H1 (cell line): ENCODE measurements around the gene COL4A4. TPM values are rescaled to one million over a fixed set of nuclear protein-coding genes. Genes with fewer than 3 reads are reported as not detected.

Source experiments
- CTCF ChIA-PET: fragments of 300-600 bp; sonication (Branson Sonifier 250); formaldehyde crosslinking; loops from one replicate; lab custom pipeline; 2021; ENCODE audit not compliant: partially characterized antibody; lab: Charles Lee
- POLR2A ChIA-PET: fragments of 300-600 bp; sonication (Branson Sonifier 250); formaldehyde crosslinking; loops from one replicate; lab custom pipeline; 2021; ENCODE audit warnings: inconsistent platforms; ENCODE audit not compliant: partially characterized antibody; lab: Charles Lee
- DNase-seq, 2 experiments: peaks; one replicate each; pipeline versions ENCODE4 v3.0.0 to v3.0.0-alpha.2; 2010 to 2022; ENCODE audit warnings: low spot score in 2 of 2, low read depth in 1 of 2, mixed read lengths in 1 of 2
- FAIRE-seq: peaks from 2 replicates; lab custom pipeline; 2011; peaks lifted over from hg19 to GRCh38; lab: Jason Lieb, UNC
- H2AFZ ChIP-seq: 2 replicates; pipeline ENCODE4 v1.8.1; 2012; ENCODE audit warnings: low read length, inconsistent platforms
- H2AK5ac ChIP-seq: 2 replicates; pipeline ENCODE4 v1.6.1; 2013; ENCODE audit warnings: low read depth, low read length
- H2BK120ac ChIP-seq: replicated peaks from 2 replicates; pipeline ENCODE3; 2013; ENCODE audit warnings: low read depth, low read length, inconsistent platforms
- H2BK12ac ChIP-seq: 2 replicates; pipeline ENCODE4 v1.6.1; 2013; ENCODE audit warnings: low read depth, low read length
- H2BK15ac ChIP-seq: 2 replicates; pipeline ENCODE4 v1.6.1; 2013; ENCODE audit warnings: low read length
- H2BK20ac ChIP-seq: 2 replicates; pipeline ENCODE4 v1.6.1; 2013; ENCODE audit warnings: low read length
- H2BK5ac ChIP-seq: 2 replicates; pipeline ENCODE4 v1.6.1; 2013; ENCODE audit warnings: low read depth, low read length
- H3K14ac ChIP-seq: 2 replicates; pipeline ENCODE4 v1.6.1; 2013; ENCODE audit warnings: inconsistent platforms; ENCODE audit not compliant: insufficient read length
- H3K18ac ChIP-seq: 2 replicates; pipeline ENCODE4 v1.6.1; 2013; ENCODE audit warnings: low read length; ENCODE audit errors: extremely low read depth
- H3K23ac ChIP-seq: 2 replicates; pipeline ENCODE4 v1.6.1; 2013; ENCODE audit warnings: inconsistent platforms; ENCODE audit not compliant: insufficient read length
- H3K23me2 ChIP-seq: 2 replicates; pipeline ENCODE4 v1.6.1; 2013; ENCODE audit warnings: low read depth, low read length
- H3K27ac ChIP-seq: 2 replicates; pipeline ENCODE4 v1.6.1; 2011; ENCODE audit warnings: low read depth, low read length, inconsistent platforms
- H3K27me3 ChIP-seq, 4 experiments: replicated peaks in 1 of 4; 1 replicate in 1 of 4; 2 replicates in 3 of 4; pipeline versions ENCODE4 v1.6.1 to v1.8.1; 2011 to 2013; ENCODE audit warnings: low read length in 3 of 4, mild to moderate bottlenecking in 3 of 4, inconsistent platforms in 2 of 4, mixed read lengths in 2 of 4, moderate library complexity in 1 of 4; ENCODE audit not compliant: control insufficient read depth in 3 of 4, insufficient read depth in 3 of 4; ENCODE audit errors: extremely low read depth in 1 of 4
- H3K36me3 ChIP-seq, 4 experiments: 2 replicates each; pipeline versions ENCODE4 v1.6.1 to v1.8.1; 2011 to 2013; ENCODE audit warnings: mild to moderate bottlenecking in 4 of 4, low read length in 3 of 4, moderate library complexity in 2 of 4, control low read depth in 1 of 4, inconsistent platforms in 1 of 4; ENCODE audit not compliant: insufficient read depth in 4 of 4, control insufficient read depth in 2 of 4
- H3K4ac ChIP-seq: replicated peaks from 2 replicates; pipeline ENCODE3; 2013; ENCODE audit warnings: low read length, low read depth, mixed read lengths, inconsistent platforms; ENCODE audit not compliant: insufficient read length
- H3K4me1 ChIP-seq, 4 experiments: replicated peaks in 1 of 4; 1 replicate in 1 of 4; 2 replicates in 3 of 4; pipeline versions ENCODE4 v1.6.1 to v1.8.1; 2011 to 2013; ENCODE audit warnings: low read length in 3 of 4, inconsistent platforms in 2 of 4, mixed read lengths in 1 of 4; ENCODE audit not compliant: insufficient read depth in 4 of 4, control insufficient read depth in 3 of 4
- H3K4me2 ChIP-seq, 2 experiments: 2 replicates each; pipeline versions ENCODE4 v1.6.1 to v1.8.1; 2011 to 2013; ENCODE audit warnings: low read depth in 2 of 2, low read length in 2 of 2, control low read depth in 1 of 2, inconsistent platforms in 1 of 2, mild to moderate bottlenecking in 1 of 2; ENCODE audit not compliant: insufficient read depth in 1 of 2
- H3K4me3 ChIP-seq, 4 experiments: fragments of 200-600, 300-600 bp in 1 of 4; sonication (generic), shearing (Covaris generic), sonication (Bioruptor Twin) in 1 of 4; 2 replicates each; pipeline versions ENCODE4 v1.5.1 to v1.8.1; 2011 to 2016; ENCODE audit warnings: low read length in 4 of 4, low read depth in 3 of 4, control low read depth in 2 of 4, inconsistent platforms in 2 of 4, mild to moderate bottlenecking in 2 of 4, mixed read lengths in 1 of 4, moderate library complexity in 1 of 4; ENCODE audit not compliant: insufficient read depth in 2 of 4; ENCODE audit errors: extremely low read depth in 1 of 4
- H3K56ac ChIP-seq: replicated peaks from 2 replicates; pipeline ENCODE3; 2013; ENCODE audit warnings: low read depth, mild to moderate bottlenecking, mixed read lengths, low read length, inconsistent platforms; ENCODE audit not compliant: insufficient read length
- H3K79me1 ChIP-seq: 2 replicates; pipeline ENCODE4 v1.6.1; 2013; ENCODE audit warnings: low read depth, low read length, control low read depth
- H3K79me2 ChIP-seq, 2 experiments: 2 replicates each; pipeline versions ENCODE4 v1.6.1 to v1.8.1; 2012 to 2013; ENCODE audit warnings: low read length in 2 of 2, mild to moderate bottlenecking in 2 of 2, inconsistent platforms in 1 of 2; ENCODE audit not compliant: insufficient read depth in 2 of 2, control insufficient read depth in 1 of 2
- H3K9ac ChIP-seq, 4 experiments: replicated peaks in 1 of 4; 1 replicate in 1 of 4; 2 replicates in 3 of 4; pipeline versions ENCODE4 v1.6.1 to v1.8.1; 2011 to 2013; ENCODE audit warnings: low read depth in 3 of 4, low read length in 3 of 4, control low read depth in 2 of 4, mild to moderate bottlenecking in 2 of 4, moderate library complexity in 2 of 4, inconsistent platforms in 1 of 4; ENCODE audit errors: extremely low read depth in 1 of 4
- H3K9me3 ChIP-seq, 2 experiments: 2 replicates each; pipeline versions ENCODE4 v1.6.1 to v1.8.1; 2012 to 2013; ENCODE audit warnings: mild to moderate bottlenecking in 2 of 2, moderate library complexity in 2 of 2, control low read depth in 1 of 2, inconsistent platforms in 1 of 2, low read depth in 1 of 2, low read length in 1 of 2, mixed read lengths in 1 of 2; ENCODE audit not compliant: insufficient read depth in 2 of 2
- H4K20me1 ChIP-seq, 2 experiments: replicated peaks in 1 of 2; 2 replicates each; pipeline versions ENCODE3 to v1.8.1; 2011 to 2013; ENCODE audit warnings: inconsistent platforms in 2 of 2, low read length in 2 of 2, mild to moderate bottlenecking in 1 of 2; ENCODE audit not compliant: insufficient read depth in 2 of 2, control insufficient read depth in 1 of 2
- H4K5ac ChIP-seq: 2 replicates; pipeline ENCODE4 v1.6.1; 2013; ENCODE audit warnings: low read length, low read depth, mixed read lengths, inconsistent platforms; ENCODE audit not compliant: insufficient read length
- H4K8ac ChIP-seq: 2 replicates; pipeline ENCODE4 v1.8.0; 2013; ENCODE audit warnings: mild to moderate bottlenecking, moderate library complexity, low read length, inconsistent platforms; ENCODE audit not compliant: insufficient read depth; ENCODE audit errors: extremely low read depth
- H4K91ac ChIP-seq: replicated peaks from 2 replicates; pipeline ENCODE3; 2013; ENCODE audit warnings: low read length, mixed read lengths, inconsistent platforms; ENCODE audit not compliant: insufficient read length
- ATF3 ChIP-seq: IDR thresholded peaks from 2 replicates; pipeline ENCODE4 v1.6.1; 2011; ENCODE audit warnings: low read depth, mild to moderate bottlenecking, low read length; ENCODE audit not compliant: insufficient read depth
- CBX8 ChIP-seq: fragments of 300-800, 300-1000 bp; sonication (generic); IDR thresholded peaks from 2 replicates; pipeline ENCODE4 v1.7.1; 2016; ENCODE audit warnings: low read depth, low read length, borderline replicate concordance
- EP300 ChIP-seq, 2 experiments: IDR thresholded peaks; 1 replicate in 1 of 2; 2 replicates in 1 of 2; pipeline ENCODE4 v1.6.1; 2011 to 2012; ENCODE audit warnings: low read depth in 2 of 2, low read length in 2 of 2, mild to moderate bottlenecking in 2 of 2, borderline replicate concordance in 1 of 2, inconsistent platforms in 1 of 2, moderate library complexity in 1 of 2
- RAD21 ChIP-seq, 2 experiments: IDR thresholded peaks in 1 of 2; conservative IDR thresholded peaks in 1 of 2; 2 replicates each; pipeline ENCODE4 v1.6.1; 2011; ENCODE audit warnings: low read depth in 2 of 2, low read length in 2 of 2, improper control_type of control experiment in 1 of 2, inconsistent platforms in 1 of 2, mild to moderate bottlenecking in 1 of 2, moderate library complexity in 1 of 2
- SIN3A ChIP-seq, 2 experiments: IDR thresholded peaks in 1 of 2; conservative IDR thresholded peaks in 1 of 2; 2 replicates each; pipeline ENCODE4 v1.6.1; 2011 to 2012; ENCODE audit warnings: low read length in 2 of 2, improper control_type of control experiment in 1 of 2, low read depth in 1 of 2, mild to moderate bottlenecking in 1 of 2
- SUZ12 ChIP-seq: fragments of 200-600 bp; sonication (generic); IDR thresholded peaks from 2 replicates; pipeline ENCODE4 v1.6.1; 2012; ENCODE audit warnings: mild to moderate bottlenecking, inconsistent platforms, low read length, moderate library complexity, mixed read lengths
- WGBS, 2 experiments: shearing (Covaris generic) in 1 of 2; methylation state at CpG; one replicate each; pipeline versions ENCODE4 v1.1.6 to v1.1.7; 2013 to 2015; ENCODE audit warnings: low lambda C conversion rate in 2 of 2, mixed read lengths in 2 of 2, inconsistent platforms in 1 of 2, low coverage in 1 of 2, missing lambda C conversion rate in 1 of 2; ENCODE audit not compliant: insufficient replicate concordance in 2 of 2, insufficient coverage in 1 of 2, insufficient read length in 1 of 2; ENCODE audit errors: extremely low coverage in 1 of 2, missing lambda C conversion rate in 1 of 2; 5-methylcytosine and 5-hydroxymethylcytosine counted together
- polyA plus RNA-seq, 7 experiments: library from polyadenylated mRNA; depleted of rRNA in 3 of 7; stranded (reverse) in 5 of 7; unstranded in 2 of 7; fragments of >200 nt in 5 of 7; fragments of 200-250 nt in 2 of 7; gene quantifications; 1 replicate in 5 of 7; 2 replicates in 1 of 7; 4 replicates in 1 of 7; pipeline versions ENCODE4 v1.2.1 to v1.2.3, GENCODE V29; 2011 to 2013; ENCODE audit warnings: missing spikeins in 2 of 7, mixed read lengths in 2 of 7
- total RNA-seq: library from RNA; stranded (reverse); fragmentation: NEBNext Ultra II Directional; extraction: Animal tissue kit (Norgen Biotek cat#: 25700); gene quantifications from 2 replicates; pipeline ENCODE4 v1.2.1, GENCODE V29; 2021

The COL4A4 gene
- total and polyA plus RNA-seq, 2 of the 8 experiments (the other 6 are each of a cell fraction or from before 2014, with no cell fraction given), result 0.33 to 1.7 TPM

- no peak overlapping the region for H3K14ac ChIP-seq
- no peak overlapping the region for H2BK15ac ChIP-seq
- no peak overlapping the region for H3K4me3 ChIP-seq
- no peak overlapping the region for H2BK12ac ChIP-seq
- H4K5ac ChIP-seq, result no peak overlapping the region
- no peak overlapping the region for H3K4ac ChIP-seq
- no peak overlapping the region for H2BK20ac ChIP-seq
- no peak for TF ChIP-seq ATF3
- no peak for TF ChIP-seq SUZ12
- no peak for TF ChIP-seq RAD21 (IDR thresholded peaks at IDR 0.05 in 1 of 2, conservative IDR thresholded peaks at IDR 0.05 in 1 of 2; ENCODE audit: low read depth in 2 of 2, low read length in 2 of 2)
- no peak for TF ChIP-seq EP300 (IDR thresholded peaks at IDR 0.05; ENCODE audit: borderline replicate concordance in 1 of 2, low read depth in 2 of 2, low read length in 2 of 2)
- TF ChIP-seq CBX8, result no peak
- no peak for TF ChIP-seq SIN3A (conservative IDR thresholded peaks at IDR 0.05 in 1 of 2, IDR thresholded peaks at IDR 0.05 in 1 of 2; ENCODE audit: low read depth in 1 of 2, low read length in 2 of 2)
- TF ChIP-seq, all 59 proteins: peak for 0
- Histone ChIP-seq H2BK5ac (no peak overlapping the region), H3K56ac (no peak overlapping the region), H3K4me2 (no peak overlapping the region), H3K79me1 (no peaks in the 10 kb centered on the region), H4K20me1 (no peaks in the 10 kb centered on the region), H4K8ac (no peak overlapping the region), H3K9me3 (no peaks in the 10 kb centered on the region), H3K27ac (no peak overlapping the region), H2BK120ac (no peak overlapping the region), H3K18ac (no peak overlapping the region), H3K23me2 (peaks cover 2% of the 10 kb centered on the region; the same call in 1 of the 2 replicates), H3K9ac (no peak overlapping the region), H3K79me2 (no peaks in the 10 kb centered on the region), H3K23ac (no peak overlapping the region), H3K27me3 (no peaks in the 10 kb centered on the region; a peak in 1 of 7 replicates), H3K4me1 (no peaks in the 10 kb centered on the region), H4K91ac (no peak overlapping the region), H2AFZ (no peak overlapping the region), H2AK5ac (no peak overlapping the region), H3K36me3 (no peaks in the 10 kb centered on the region)
- CTCF ChIA-PET, result interaction anchor here (0.9 to 1.1 kb wide), 2 partner anchors 10 kb away, joined by 3 read pairs; no protein-coding TSS in a partner anchor
- POLR2A ChIA-PET, result no interaction called here
- no peak for DNase-seq
- WGBS, 2 experiments, result 76% methylated on average over 3 of the region's 3 CpGs; no CpG with 5 or more reads in 1 of the 2 experiments
- FAIRE-seq, result no peak
Measured at GRCh38 chr2:227043981-227044380, 120.0 kb downstream of the COL4A4 start.
